ENCODE measurements around the gene SMCO4.

SMCO4 gene

GRCh38 chr11:93577286-93577685, 34.1 kb upstream of the SMCO4 start:
- no peak for TF ChIP-seq CTCF (IDR thresholded peaks at IDR 0.05)

GRCh38 chr11:93574638-93575220, 31.5 kb upstream of the SMCO4 start:
- no peak for TF ChIP-seq CTCF (IDR thresholded peaks at IDR 0.05)

- TF ChIP-seq CTCF (IDR thresholded peaks at IDR 0.05) = no peak
Measured at GRCh38 chr11:93573184-93573583, 30.0 kb upstream of the SMCO4 start.

- no peak for TF ChIP-seq CTCF (IDR thresholded peaks at IDR 0.05)
Measured at GRCh38 chr11:93572621-93573020, 29.4 kb upstream of the SMCO4 start.

GRCh38 chr11:93572171-93572570, 29.0 kb upstream of the SMCO4 start:
- no peak for TF ChIP-seq CTCF (IDR thresholded peaks at IDR 0.05)

- no peak for TF ChIP-seq CTCF (IDR thresholded peaks at IDR 0.05)
Measured at GRCh38 chr11:93571612-93572011, 28.4 kb upstream of the SMCO4 start.

- TF ChIP-seq CTCF (IDR thresholded peaks at IDR 0.05) = no peak
Measured at GRCh38 chr11:93570759-93571413, 27.7 kb upstream of the SMCO4 start.

Data from LNCAP (cell line).